GM21367 (cell line): ENCODE data around the gene MYH15.
"Not testable (repeated sequence)": the region's sequence is repeated elsewhere in the genome, so short reads cannot be mapped to it uniquely, and the experiment has no call there.

Experiments used
- ATAC-seq: cut with Tn5 transposase; IDR thresholded peaks from one replicate; pipeline ENCODE4 v1.9.1; 2021; ENCODE audit not compliant: unreplicated experiment

Gene MYH15

DNA sequence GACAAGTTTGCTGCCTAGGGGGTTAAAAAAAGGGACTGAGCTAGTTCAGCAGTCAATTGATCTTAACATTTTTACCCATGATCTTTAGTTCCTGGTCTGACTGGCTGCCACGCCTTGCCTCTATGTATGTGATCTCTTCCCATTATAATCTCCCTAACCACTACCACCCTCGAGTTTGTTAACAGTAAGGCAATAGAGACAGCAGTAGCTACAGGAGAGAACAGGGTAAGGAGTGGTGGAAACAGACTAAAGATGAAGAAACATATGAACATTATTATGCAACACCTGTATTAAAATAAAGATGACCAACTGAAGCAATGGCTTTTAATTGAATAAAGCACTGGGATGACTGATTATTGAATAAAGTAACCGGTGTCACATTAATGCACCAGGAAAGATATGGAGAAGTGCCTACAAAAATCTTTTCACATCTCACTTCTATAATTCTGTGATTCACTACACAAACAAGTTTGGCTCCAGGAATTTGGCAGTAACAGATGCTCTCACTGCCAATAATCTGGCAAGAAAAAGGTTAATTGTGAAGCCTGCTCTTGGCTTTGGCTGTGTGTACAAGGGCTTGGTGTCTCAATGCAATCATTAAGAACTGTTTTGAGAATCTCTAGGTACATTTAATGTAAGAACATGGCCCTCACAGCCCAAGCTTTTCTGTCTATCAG is 118.3 kb downstream of the MYH15 start:
- no peak for ATAC-seq

- no peak for ATAC-seq
These were observed 121.0 kb downstream of the MYH15 start for GRCh38 chr3:108389372-108389771.

GRCh38 chr3:108388136-108389132 is 122.0 kb downstream of the MYH15 start:
- ATAC-seq: peak; percentile 59

- no peak for ATAC-seq
These were observed 123.3 kb downstream of the MYH15 start for GRCh38 chr3:108387063-108387462.

- ATAC-seq: no peak
These were observed 127.1 kb downstream of the MYH15 start for GRCh38 chr3:108383306-108383705.

DNA sequence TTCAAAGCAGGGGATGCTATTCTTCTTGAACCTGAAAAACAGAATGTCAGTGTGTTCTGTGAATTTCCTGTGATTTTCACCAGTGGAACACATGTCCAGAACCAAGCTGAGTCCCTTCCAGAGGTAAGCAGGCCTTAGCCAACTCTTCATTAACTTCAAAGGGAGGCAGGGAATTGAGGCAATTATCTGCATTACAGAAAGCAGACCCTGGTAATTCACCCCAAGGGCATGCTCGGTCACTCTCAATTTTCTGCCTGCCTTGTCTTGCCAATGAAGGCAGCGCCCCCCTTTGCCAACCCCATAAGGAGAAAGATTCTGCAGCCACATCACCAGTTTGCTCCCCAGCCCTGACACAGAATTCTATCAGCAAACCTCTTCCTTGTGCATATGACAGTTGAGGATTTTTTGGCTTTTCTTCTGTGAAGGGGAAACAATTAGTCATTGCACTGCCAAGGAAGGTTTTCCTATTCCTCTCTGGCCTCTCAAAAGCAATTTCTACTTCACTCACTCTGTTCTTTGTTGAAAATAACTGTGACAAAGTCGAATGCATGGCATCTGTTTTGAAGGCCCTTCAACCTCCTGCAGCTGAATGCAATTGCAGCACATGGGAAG is 128.8 kb downstream of the MYH15 start:
- ATAC-seq: no peak

DNA sequence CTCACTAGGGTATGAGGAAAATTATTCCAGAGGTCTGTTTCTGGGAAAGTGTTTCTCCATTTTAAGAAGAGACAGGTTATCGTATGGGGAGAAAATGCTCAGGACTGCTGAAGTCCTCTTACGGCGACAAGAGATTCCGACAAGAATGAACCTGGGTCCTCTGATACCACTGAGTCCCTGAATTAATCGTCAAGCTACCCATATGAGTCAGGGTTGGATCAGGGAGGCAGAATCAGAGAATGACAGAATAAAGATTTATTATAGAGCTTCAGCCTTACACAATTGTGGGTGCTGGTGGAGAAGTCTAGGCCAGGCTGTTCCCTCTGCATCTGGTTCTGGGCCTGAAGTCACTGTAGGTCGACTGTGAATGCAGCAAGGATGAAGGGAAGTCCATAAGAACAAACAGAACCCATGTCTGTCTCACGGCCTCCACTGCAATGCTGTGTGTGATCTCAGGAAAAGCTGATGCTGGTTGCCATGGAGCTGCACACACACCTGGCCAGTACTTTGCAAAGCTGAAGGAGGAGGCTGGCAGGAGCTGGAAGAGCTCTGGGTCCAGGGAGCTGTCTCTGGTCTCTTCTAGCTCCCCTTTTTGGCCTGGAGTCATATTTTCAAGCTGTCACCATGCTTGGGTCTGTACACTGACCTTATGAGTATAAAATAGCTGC is 130.1 kb downstream of the MYH15 start:
- no peak for ATAC-seq

DNA sequence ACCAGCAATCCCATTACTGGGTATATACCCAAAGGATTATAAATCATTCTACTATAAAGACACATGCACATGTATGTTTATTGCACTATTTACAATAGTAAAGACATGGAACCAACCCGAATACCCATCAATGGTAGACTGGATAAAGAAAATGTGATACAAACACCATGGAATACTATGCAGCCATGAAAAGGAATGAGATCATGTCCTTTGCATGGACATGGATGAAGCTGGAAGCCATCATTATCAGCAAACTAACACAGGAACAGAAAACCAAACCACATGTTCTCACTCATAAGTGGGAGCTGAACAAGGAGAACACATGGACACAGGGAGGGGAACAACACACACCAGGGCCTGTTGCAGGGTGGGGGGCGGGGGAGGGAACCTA is 131.4 kb downstream of the MYH15 start:
- ATAC-seq: not testable (repeated sequence)

DNA sequence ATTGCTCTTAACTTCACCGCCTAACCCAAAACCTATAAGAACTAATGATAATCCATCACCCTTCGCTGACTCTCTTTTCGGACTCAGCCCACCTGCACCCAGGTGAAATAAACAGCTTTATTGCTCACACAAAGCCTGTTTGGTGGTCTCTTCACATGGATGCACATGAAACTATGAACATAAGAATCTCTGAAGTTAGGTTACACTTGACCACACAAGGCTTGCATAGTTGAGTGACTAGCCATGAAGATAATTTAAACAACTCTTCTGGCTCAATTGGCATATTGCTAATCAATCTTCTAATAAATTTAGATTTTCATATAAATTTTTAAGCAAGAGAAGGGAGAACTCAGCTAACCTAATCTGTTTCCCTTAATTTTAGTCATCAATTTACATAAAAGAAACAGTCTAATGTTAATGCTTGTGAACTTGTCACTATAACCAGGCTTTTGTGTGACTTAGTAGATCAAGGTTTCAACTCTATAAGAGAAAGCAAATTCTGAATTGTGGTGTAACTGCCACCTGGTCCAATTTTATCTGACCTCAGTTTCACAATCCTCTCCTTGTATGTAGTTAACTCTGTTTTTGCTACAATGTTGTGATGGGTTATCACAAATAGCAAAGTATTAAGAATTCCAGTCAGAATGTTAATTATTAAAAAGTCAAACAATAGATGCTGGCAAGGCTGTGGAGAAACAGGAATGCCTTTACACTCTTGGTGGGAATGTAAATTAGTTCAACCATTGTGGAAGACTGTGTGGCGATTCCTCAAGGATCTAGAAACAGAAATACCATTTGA is 132.0 kb downstream of the MYH15 start:
- no peak for ATAC-seq

GRCh38 chr3:108377384-108377783 is 133.0 kb downstream of the MYH15 start:
- no peak for ATAC-seq

DNA sequence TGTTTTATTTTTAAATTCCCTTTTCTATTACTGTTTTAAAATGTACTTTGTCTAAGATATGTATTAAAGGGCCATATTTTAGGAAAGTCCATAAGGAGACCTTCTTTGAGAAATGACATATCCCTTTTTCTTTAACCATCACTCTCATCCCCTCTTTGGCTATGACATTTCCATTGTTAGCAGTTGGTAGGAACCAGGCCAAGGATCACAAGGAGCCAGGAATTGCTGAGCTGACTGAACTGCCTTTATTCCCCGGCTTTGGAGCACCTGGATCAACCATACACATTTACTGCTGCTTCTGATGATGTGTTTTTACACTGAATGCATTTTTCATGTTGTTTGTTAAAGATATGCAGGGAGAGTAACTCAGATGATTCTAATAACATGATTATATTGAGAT is 134.4 kb downstream of the MYH15 start:
- no peak for ATAC-seq

- ATAC-seq: no peak
These were observed 151.4 kb downstream of the MYH15 start for GRCh38 chr3:108359011-108359410.

DNA sequence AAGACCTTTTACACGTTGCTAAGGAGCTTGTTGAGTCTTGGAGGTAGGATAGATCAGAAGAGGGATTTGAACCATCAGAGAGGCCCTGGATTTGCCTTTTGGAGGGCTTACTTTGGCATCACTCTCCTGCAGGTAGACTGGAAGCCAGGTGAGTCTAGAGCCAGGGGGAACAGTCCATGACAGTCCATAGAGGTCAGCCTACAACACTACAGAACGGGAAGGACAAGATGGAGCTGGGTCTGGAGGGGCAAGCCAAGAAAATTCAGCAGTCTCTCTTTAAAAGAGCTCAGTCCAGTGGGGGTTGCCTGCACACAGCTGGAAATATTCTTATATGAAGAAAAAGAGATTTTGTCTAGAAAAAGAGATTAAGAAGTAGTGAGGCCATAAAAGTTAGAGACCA is 153.4 kb downstream of the MYH15 start:
- no peak for ATAC-seq

GRCh38 chr3:108354562-108354961 is 155.8 kb downstream of the MYH15 start:
- no peak for ATAC-seq

DNA sequence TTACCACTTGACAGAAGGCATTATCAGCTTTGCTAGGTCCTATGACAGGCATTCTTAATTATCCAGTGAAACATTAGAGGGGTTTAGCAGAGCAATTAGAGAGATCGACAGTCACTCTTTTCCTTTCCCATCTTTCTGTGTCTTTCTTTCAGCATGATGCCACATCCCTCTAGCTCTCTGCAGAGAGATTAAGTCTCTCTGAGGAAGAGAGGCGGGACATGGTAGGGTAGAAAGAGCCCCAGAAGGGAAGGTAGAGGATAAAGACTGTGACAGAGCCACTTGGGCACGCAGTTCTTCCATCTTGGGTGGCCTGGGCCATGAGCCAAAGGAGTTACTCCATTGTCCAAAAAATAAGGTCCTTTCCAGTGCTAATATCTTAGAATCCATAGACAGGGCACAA is 158.2 kb downstream of the MYH15 start:
- no peak for ATAC-seq

- no peak for ATAC-seq
These were observed 163.8 kb downstream of the MYH15 start for GRCh38 chr3:108346301-108347227.

DNA sequence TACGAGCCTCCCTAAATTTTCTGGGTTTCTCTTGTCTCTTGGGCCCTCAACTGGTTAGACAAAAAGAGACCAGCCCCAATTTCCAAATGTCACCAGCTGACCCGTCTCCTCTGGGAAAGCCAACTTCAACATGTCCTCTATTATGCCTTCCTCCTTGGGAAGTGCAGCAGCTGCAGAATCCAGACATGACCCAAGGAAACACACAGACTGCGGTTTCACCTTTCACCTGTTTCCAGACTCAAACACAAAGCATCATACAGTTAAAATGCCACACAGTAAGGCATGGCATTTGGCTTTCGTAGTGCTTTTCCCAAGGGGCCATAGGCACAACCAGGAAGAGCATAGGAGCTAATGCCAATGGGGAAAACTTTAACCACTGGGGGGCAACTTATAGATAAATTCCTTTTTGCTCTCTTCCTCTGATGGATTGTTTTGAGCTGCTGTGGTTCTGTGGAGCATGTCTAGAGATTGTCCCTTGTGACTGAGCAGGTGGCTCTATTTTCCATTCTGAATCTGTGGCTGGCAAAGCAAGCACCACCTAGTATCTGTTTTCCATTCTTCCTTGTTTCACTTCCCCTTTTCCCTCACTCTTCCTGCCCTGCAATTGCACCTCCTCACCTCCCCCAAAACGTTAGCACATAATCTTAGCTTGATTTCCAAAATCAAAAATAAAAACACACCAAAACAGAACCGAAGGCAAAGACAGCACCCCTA is 164.7 kb downstream of the MYH15 start:
- ATAC-seq: no peak

- no peak for ATAC-seq
These were observed 166.9 kb downstream of the MYH15 start for GRCh38 chr3:108343491-108343890.
